DOHH2 (cell line): ENCODE data around the gene TATDN2.
"Not testable (repeated sequence)": the region's sequence is repeated elsewhere in the genome, so short reads cannot be mapped to it uniquely, and the experiment has no call there.

Source experiments
- H3F3A ChIP-seq: fragments of 200-600 bp; sonication (generic), shearing (Covaris generic); 2 replicates; pipeline ENCODE4 v1.6.0; 2016; ENCODE audit warnings: antibody characterized with exemption, mild to moderate bottlenecking; ENCODE audit not compliant: control insufficient read depth, insufficient read depth
- H3K27ac ChIP-seq: fragments of 200-600 bp; sonication (generic); 2 replicates; pipeline ENCODE4 v1.5.1; 2014; ENCODE audit warnings: low read depth, mild to moderate bottlenecking, low read length, moderate library complexity
- H3K27me3 ChIP-seq: fragments of 200-600 bp; sonication (generic); 2 replicates; pipeline ENCODE4 v1.6.1; 2014; ENCODE audit warnings: mild to moderate bottlenecking, low read length, mixed read lengths; ENCODE audit not compliant: control insufficient read depth
- H3K36me3 ChIP-seq: fragments of 200-600 bp; sonication (generic); 2 replicates; pipeline ENCODE4 v1.6.1; 2014; ENCODE audit warnings: mild to moderate bottlenecking, low read length, moderate library complexity, mixed read lengths; ENCODE audit not compliant: control insufficient read depth
- H3K4me1 ChIP-seq: fragments of 200-600 bp; sonication (generic); 2 replicates; pipeline ENCODE4 v1.6.1; 2014; ENCODE audit warnings: mild to moderate bottlenecking, low read length, mixed read lengths; ENCODE audit not compliant: control insufficient read depth
- H3K4me2 ChIP-seq: fragments of 200-600 bp; sonication (generic); 2 replicates; pipeline ENCODE4 v1.6.0; 2014; ENCODE audit warnings: mild to moderate bottlenecking, low read length, moderate library complexity
- H3K4me3 ChIP-seq: fragments of 200-600 bp; sonication (generic); 2 replicates; pipeline ENCODE4 v1.5.1; 2014; ENCODE audit warnings: mild to moderate bottlenecking, low read length, mixed read lengths
- H3K79me2 ChIP-seq: fragments of 200-600 bp; sonication (generic); 2 replicates; pipeline ENCODE4 v1.6.1; 2014; ENCODE audit warnings: mild to moderate bottlenecking, low read length, mixed read lengths; ENCODE audit not compliant: control insufficient read depth
- H3K9me2 ChIP-seq: fragments of 200-600 bp; sonication (generic); replicated peaks from 2 replicates; pipeline ENCODE4 v1.6.1; 2014; ENCODE audit warnings: mild to moderate bottlenecking, low read length, mixed read lengths; ENCODE audit not compliant: control insufficient read depth
- H3K9me3 ChIP-seq: fragments of 200-600 bp; sonication (generic); 2 replicates; pipeline ENCODE4 v1.6.1; 2014; ENCODE audit warnings: antibody characterized with exemption, low read length, mixed read lengths; ENCODE audit not compliant: control insufficient read depth, insufficient read depth
- H4K20me1 ChIP-seq: fragments of 200-600 bp; sonication (generic); 2 replicates; pipeline ENCODE4 v1.6.0; 2014; ENCODE audit warnings: low read depth, mild to moderate bottlenecking, antibody characterized with exemption, low read length, moderate library complexity; ENCODE audit not compliant: control insufficient read depth, insufficient read depth
- CTCF ChIP-seq: fragments of 200-600 bp; sonication (generic); IDR thresholded peaks from one replicate; pipeline ENCODE4 v1.5.1; 2014; ENCODE audit warnings: antibody characterized with exemption, mild to moderate bottlenecking, low read depth, low read length; ENCODE audit not compliant: poor library complexity, severe bottlenecking
- EZH2phosphoT487 ChIP-seq: fragments of 200-600 bp; sonication (generic); IDR thresholded peaks from 2 replicates; pipeline ENCODE4 v1.6.1; 2017; ENCODE audit warnings: borderline replicate concordance, mild to moderate bottlenecking, antibody characterized with exemption, low read length, moderate library complexity, mixed read lengths

TATDN2 gene

GRCh38 chr3:10265833-10266232, 17.6 kb downstream of the TATDN2 start:
- Histone ChIP-seq H3K9me2 (no peaks in the 10 kb centered on the region), H3F3A (0 out of 2 replicates have a peak, but pooled peaks cover 2% of the 10 kb centered on the region), H3K4me2 (no peak overlapping the region), H3K4me1 (peaks cover 16% of the 10 kb centered on the region), H3K27ac (no peak overlapping the region), H3K79me2 (peaks cover 100% of the 10 kb centered on the region), H3K9me3 (no peaks in the 10 kb centered on the region), H3K36me3 (peaks cover 92% of the 10 kb centered on the region), H3K27me3 (no peaks in the 10 kb centered on the region), H4K20me1 (peaks cover 19% of the 10 kb centered on the region), H3K4me3 (no peak overlapping the region)
- no peak for TF ChIP-seq EZH2phosphoT487
- TF ChIP-seq CTCF: no peak

DNA sequence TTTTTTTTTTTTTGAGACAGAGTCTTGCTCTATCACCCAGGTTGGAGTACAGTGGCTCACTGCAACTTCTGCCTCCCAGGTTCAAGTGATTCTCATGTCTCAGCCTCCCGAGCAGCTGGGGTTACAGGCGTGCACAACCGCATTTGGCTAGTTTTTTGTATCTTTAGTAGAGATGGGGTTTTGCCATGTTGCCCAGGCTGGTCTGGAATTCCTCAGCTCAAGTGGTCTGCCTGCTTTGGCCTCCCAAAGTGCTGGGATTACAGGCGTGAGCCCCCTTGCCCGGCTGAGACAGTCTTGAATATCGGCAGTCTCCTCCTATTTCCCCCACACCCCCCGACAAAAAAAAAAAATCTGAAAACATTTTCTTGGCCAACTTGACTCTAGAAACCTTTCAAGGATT, 18.7 kb downstream of the TATDN2 start:
- not testable (repeated sequence) for H3K4me2 ChIP-seq, H3K4me3 ChIP-seq, H3K9me3 ChIP-seq, H3K27ac ChIP-seq, H3K27me3 ChIP-seq, H3F3A ChIP-seq, H3K9me2 ChIP-seq
- Histone ChIP-seq H3K4me1 (peaks cover 26% of the 10 kb centered on the region), H3K36me3 (peaks cover 94% of the 10 kb centered on the region), H3K79me2 (peaks cover 100% of the 10 kb centered on the region), H4K20me1 (peaks cover 19% of the 10 kb centered on the region)

DNA sequence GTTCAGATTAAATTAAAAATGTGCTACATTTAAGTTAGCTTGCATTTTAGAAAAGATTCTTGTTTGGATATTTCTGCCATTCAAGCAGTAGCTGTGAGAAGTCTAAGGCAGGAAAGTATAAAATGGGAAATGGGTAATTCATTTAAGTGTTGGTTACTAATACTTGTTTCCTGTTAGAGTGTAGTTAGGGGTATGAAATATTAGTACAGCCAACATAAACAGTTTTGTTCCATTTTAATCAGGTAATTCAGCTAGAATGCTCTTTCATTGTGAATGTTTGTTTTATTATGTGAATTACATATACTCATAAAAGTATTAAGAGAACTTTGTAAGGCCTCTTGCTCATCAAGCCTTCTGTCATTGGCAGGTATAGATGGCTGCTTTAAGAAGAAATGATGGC, 19.9 kb downstream of the TATDN2 start:
- Histone ChIP-seq H4K20me1 (peaks cover 19% of the 10 kb centered on the region), H3K4me3 (no peak overlapping the region), H3K79me2 (peaks cover 100% of the 10 kb centered on the region), H3K9me3 (no peaks in the 10 kb centered on the region), H3K4me1 (peaks cover 38% of the 10 kb centered on the region), H3K27ac (no peak overlapping the region), H3F3A (no peaks in the 10 kb centered on the region), H3K4me2 (no peak overlapping the region), H3K27me3 (no peaks in the 10 kb centered on the region), H3K36me3 (peaks cover 91% of the 10 kb centered on the region), H3K9me2 (no peaks in the 10 kb centered on the region)
- TF ChIP-seq CTCF: no peak

DNA sequence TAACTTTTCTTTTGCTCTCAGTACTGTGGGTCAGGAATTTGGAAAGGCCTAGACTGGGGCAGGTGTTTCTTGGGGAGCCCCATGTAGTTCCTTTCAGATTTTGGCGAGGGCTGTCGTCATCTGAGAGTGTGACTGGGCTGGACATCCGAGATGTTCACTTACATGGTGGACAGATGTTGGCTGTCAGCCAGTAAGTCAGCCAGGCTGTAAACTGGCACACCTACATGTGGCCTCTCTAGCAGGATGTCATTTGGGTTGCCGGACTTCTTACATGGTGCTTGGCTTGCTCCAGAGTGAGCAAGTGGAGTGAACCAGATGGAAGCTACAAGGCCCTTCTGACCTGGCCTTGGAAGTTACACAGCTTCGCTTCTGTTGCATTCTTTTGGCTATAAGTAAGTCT, 20.7 kb downstream of the TATDN2 start:
- Histone ChIP-seq H3K9me3 (no peaks in the 10 kb centered on the region), H3K27ac (no peak overlapping the region), H3K79me2 (peaks cover 100% of the 10 kb centered on the region), H3K4me3 (no peak overlapping the region), H3K27me3 (no peaks in the 10 kb centered on the region), H3K4me2 (no peak overlapping the region), H3F3A (peaks cover 1% of the 10 kb centered on the region; the same call in 1 of the 2 replicates), H4K20me1 (peaks cover 18% of the 10 kb centered on the region), H3K9me2 (no peaks in the 10 kb centered on the region), H3K36me3 (peaks cover 91% of the 10 kb centered on the region), H3K4me1 (peaks cover 42% of the 10 kb centered on the region)
- TF ChIP-seq CTCF (no peak), EZH2phosphoT487 (no peak)
